Stimulated activated memory B cell treated with anti-CD40 and anti-IgM and Interleukin-4, amounts not matched to agents 10 μg/mL and 1 μg/mL and 100 μg/mL, for 72 hours (primary cell): ENCODE data around the gene NSMCE1.
"Not testable (repeated sequence)": the region's sequence is repeated elsewhere in the genome, so short reads cannot be mapped to it uniquely, and the experiment has no call there.

Experiments
- ATAC-seq: fragments of 150-1000 bp; cut with Tn5 transposase; 2 replicates; pipeline ENCODE4 v1.10.0; 2021
- H3K27ac Mint-ChIP-seq: one replicate; pipeline ENCODE4 v1.8.0; 2022; ENCODE audit warnings: mild to moderate bottlenecking, mixed read lengths
- H3K27me3 Mint-ChIP-seq: one replicate; pipeline ENCODE4 v1.8.0; 2022; ENCODE audit warnings: mixed read lengths
- H3K36me3 Mint-ChIP-seq: one replicate; pipeline ENCODE4 v1.8.0; 2022; ENCODE audit warnings: mixed read lengths
- H3K4me1 Mint-ChIP-seq: one replicate; pipeline ENCODE4 v1.8.0; 2022; ENCODE audit warnings: mixed read lengths
- H3K4me3 Mint-ChIP-seq: one replicate; pipeline ENCODE4 v1.8.0; 2022; ENCODE audit warnings: mild to moderate bottlenecking, moderate library complexity, mixed read lengths
- H3K9me3 Mint-ChIP-seq: one replicate; pipeline ENCODE4 v1.8.0; 2022; ENCODE audit warnings: mixed read lengths

NSMCE1 gene

DNA sequence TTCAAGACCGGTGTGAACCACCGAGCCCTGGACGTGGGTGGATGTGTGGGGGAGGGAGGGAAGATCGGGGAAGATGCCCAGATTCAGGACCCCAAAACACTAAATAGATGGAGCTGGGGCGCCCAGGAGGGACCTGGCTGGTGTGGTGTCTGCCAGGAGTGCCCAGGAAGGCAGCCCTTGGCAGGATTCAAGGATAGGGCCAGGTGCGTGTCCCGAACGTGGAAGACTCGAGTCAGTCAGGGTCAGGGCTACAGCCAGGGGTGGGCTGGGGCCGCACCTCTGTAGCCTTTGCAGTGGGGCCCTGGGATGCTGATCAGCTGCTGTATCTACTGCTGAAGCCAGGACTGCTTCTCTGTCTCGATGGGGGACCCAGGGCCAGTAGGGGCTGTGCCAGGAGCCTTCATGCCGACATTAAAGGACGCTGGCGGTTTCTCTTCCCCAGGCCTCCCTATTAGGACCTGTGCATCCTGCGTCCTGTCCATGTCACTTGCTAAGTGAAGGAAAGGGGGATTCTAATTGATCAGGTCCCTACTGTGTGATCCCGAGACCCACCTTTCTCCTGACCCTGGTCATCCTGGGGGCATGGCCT lies 52.2 kb downstream of the NSMCE1 start:
- Mint-ChIP-seq H3K36me3 (peaks cover 65% of the 10 kb centered on the region), H3K27ac (no peak overlapping the region)
- no peak for ATAC-seq

DNA sequence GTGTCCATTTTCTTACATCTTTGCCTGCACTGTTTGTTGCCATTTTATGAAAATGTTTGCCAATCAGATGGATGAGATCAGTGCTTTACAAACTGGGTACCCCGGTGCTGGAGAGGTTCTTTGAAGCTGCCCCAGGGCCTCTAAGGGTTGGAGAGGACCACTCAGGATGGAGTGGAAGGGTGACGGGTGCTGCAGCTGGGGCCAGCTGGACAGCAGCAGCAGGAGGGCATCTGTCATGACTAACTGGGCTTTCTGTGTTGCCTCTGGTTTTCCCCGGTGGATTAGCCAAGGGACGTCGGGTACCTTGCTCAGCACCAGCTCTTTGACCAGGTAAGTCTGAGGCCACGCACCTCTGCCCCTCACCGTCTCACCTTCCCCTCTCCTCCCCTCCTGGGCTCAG lies 52.9 kb downstream of the NSMCE1 start:
- Mint-ChIP-seq H3K36me3 (peaks cover 61% of the 10 kb centered on the region), H3K27ac (no peak overlapping the region), H3K9me3 (no peaks in the 10 kb centered on the region), H3K27me3 (no peaks in the 10 kb centered on the region), H3K4me3 (no peak overlapping the region), H3K4me1 (no peaks in the 10 kb centered on the region)
- no peak for ATAC-seq

More for the DNA sequence above, 52.2 kb downstream of the NSMCE1 start:
- Mint-ChIP-seq H3K27me3 (no peaks in the 10 kb centered on the region), H3K9me3 (no peaks in the 10 kb centered on the region), H3K4me3 (no peak overlapping the region), H3K4me1 (no peaks in the 10 kb centered on the region)

DNA sequence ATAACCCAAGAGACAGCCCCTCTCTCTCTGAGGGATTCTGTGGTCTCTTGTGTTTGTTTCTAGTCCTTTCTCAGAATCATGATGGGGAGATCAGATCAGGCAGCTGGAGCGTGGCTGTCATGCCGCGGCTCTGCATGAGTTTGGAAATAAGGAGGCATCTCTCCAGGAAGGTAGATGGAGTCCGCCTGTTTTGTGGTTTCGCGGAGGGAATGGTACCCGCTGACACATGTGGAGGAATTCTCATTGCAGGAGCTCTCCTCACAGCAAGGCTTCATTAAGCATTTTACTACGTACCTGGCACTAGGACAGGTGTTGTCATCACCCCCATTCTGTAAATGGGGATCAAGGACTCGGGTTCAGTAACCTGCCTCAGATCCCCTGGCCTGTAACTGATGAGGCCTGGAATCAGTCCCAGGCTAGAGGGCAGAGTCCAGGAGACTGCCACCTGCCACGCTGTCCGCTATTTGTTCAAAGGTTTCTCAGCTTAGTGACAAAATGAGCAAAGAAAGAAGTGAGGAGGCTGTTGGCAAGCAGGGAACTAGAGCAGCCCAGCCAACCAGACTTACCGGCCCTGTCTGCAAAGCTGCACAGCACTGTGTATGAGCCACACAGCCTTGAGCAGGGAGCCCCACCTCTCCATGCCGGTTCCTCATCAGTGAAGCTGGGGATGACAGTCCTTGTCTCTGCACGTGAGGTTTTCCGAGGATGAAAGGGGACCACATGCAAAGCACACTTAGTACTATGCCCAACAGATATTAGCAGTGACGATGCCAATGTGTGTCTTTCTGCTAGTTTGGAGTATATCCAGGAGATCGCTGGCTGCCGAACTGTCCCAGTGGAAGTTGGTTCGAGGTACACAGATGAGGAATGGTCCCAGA lies 54.2 kb downstream of the NSMCE1 start:
- peaks cover 61% of the 10 kb centered on the region for H3K36me3 Mint-ChIP-seq
- H3K4me3 Mint-ChIP-seq: no peak overlapping the region
- H3K27ac Mint-ChIP-seq: no peak overlapping the region
- no peak for ATAC-seq
- H3K4me1 Mint-ChIP-seq: no peaks in the 10 kb centered on the region
- no peaks in the 10 kb centered on the region for H3K27me3 Mint-ChIP-seq
- H3K9me3 Mint-ChIP-seq: no peaks in the 10 kb centered on the region

DNA sequence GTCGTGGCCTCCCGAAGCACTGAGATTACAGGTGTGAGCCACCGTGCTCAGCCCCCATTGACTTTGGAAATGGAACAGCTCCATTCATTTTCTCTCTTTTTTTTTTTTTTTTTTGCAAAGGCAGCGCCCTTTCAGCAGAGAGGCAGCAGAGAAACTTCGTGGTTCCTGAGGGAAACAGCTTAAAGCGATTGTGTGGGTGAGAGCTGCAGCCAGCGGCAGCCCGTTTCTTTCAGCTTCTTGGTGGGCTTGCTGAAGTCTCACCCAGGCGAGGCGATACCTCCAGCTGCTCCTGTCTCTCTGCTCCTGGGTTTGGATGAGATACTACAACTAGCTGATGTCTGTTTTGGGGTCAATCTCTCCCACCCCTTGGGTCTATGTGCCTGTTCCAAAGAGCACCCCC lies 57.5 kb downstream of the NSMCE1 start:
- H3K27ac Mint-ChIP-seq: no peak overlapping the region
- no peaks in the 10 kb centered on the region for H3K4me1 Mint-ChIP-seq

DNA sequence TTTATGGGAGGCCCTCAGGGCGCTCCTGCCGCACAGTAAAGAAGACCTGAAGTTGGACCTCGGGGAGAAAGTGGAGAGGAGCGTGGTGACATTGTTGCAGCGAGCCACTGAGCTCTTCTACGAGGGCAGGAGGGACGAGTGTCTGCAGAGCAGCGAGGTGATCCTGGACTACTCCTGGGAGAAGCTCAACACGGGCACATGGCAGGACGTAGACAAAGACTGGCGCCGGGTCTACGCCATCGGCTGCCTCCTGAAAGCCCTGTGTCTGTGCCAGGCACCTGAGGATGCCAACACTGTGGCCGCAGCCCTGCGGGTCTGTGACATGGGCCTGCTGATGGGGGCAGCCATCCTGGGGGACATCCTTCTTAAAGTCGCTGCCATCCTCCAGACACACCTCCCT lies 58.4 kb downstream of the NSMCE1 start:
- H3K27me3 Mint-ChIP-seq: no peaks in the 10 kb centered on the region
- H3K9me3 Mint-ChIP-seq: no peaks in the 10 kb centered on the region
- no peak overlapping the region for H3K4me3 Mint-ChIP-seq
- H3K27ac Mint-ChIP-seq: no peak overlapping the region
- ATAC-seq: no peak
- H3K36me3 Mint-ChIP-seq: peaks cover 29% of the 10 kb centered on the region
- peaks cover 4% of the 10 kb centered on the region for H3K4me1 Mint-ChIP-seq

More for the DNA sequence above, 57.5 kb downstream of the NSMCE1 start:
- H3K4me3 Mint-ChIP-seq: no peak overlapping the region
- H3K36me3 Mint-ChIP-seq: peaks cover 38% of the 10 kb centered on the region
- H3K9me3 Mint-ChIP-seq: no peaks in the 10 kb centered on the region
- no peaks in the 10 kb centered on the region for H3K27me3 Mint-ChIP-seq
- no peak for ATAC-seq

DNA sequence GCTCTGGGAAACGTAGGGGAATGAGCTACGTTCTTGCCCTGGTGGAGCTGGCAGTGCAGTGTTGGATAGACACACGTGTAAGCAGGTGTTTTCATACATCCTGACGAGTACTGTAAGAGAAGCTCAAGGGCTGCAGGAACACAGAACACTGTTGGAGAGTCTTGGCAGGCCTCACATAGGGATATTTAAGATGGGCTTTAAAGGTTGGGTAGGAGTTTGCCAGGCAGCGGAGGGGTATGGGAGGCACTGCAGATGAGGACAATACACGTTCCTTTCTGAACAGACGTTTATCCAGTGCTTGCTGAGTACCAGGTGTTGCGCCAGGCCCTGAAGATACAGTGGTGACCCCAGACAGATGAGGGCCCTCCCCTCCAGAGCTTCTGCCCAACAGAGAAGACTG lies 59.0 kb downstream of the NSMCE1 start:
- Mint-ChIP-seq H3K4me1 (peaks cover 7% of the 10 kb centered on the region), H3K27ac (no peak overlapping the region), H3K4me3 (no peak overlapping the region), H3K9me3 (no peaks in the 10 kb centered on the region), H3K36me3 (peaks cover 24% of the 10 kb centered on the region), H3K27me3 (no peaks in the 10 kb centered on the region)
- ATAC-seq: no peak

DNA sequence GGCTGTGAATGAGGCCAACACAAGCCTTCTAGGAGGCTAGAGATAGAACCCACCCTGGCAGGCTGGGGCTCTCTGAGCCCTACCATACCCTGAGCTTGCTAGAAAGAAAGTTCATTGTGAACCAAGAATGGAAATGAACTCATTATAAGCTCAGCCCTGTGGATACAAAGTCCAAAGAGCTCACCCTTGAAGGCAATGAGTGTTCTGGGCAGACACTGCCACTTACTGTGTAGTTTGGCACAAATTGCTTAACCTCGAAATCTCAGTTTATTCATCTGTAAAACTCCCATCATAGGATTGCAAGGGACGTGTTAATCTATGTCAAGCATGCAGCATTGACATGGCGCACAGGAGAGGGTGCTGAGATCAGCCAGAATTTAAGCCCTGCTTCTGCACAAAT lies 59.8 kb downstream of the NSMCE1 start:
- H3K4me3 Mint-ChIP-seq: no peak overlapping the region
- no peaks in the 10 kb centered on the region for H3K27me3 Mint-ChIP-seq
- H3K36me3 Mint-ChIP-seq: peaks cover 16% of the 10 kb centered on the region
- no peak overlapping the region for H3K27ac Mint-ChIP-seq
- H3K9me3 Mint-ChIP-seq: no peaks in the 10 kb centered on the region
- H3K4me1 Mint-ChIP-seq: peaks cover 15% of the 10 kb centered on the region
- ATAC-seq: no peak

DNA sequence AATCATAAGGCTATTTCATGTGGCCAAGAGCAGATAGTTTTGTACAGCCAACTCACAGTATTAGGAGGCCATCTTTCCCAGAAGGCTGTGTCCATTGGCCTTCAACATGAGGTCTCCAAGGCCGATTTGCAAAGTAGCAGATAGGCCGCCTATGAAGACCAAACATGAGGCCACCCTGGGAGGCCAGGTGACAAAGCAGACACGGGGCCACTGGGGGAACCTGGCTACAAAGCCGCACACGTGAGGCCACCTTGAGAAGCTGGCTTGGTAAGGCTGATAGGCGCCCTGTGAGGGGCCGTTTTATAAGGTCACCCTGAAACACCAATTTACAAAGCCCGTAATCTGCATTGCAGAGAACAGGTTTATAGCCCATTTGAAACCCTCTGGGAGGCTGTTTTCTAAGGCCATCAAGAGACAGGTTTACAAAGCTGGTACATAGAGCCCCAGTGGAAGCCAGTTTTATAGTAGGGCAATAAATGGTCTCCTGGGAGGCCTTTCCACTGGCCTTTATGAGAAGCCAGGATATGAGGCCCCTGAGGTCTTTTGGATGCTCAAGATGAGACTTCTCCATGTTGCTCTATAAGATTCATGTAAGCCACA lies 60.4 kb downstream of the NSMCE1 start:
- Mint-ChIP-seq H3K4me3 (no peak overlapping the region), H3K4me1 (peaks cover 18% of the 10 kb centered on the region), H3K9me3 (no peaks in the 10 kb centered on the region), H3K27me3 (no peaks in the 10 kb centered on the region), H3K36me3 (peaks cover 15% of the 10 kb centered on the region), H3K27ac (no peak overlapping the region)
- ATAC-seq: no peak

DNA sequence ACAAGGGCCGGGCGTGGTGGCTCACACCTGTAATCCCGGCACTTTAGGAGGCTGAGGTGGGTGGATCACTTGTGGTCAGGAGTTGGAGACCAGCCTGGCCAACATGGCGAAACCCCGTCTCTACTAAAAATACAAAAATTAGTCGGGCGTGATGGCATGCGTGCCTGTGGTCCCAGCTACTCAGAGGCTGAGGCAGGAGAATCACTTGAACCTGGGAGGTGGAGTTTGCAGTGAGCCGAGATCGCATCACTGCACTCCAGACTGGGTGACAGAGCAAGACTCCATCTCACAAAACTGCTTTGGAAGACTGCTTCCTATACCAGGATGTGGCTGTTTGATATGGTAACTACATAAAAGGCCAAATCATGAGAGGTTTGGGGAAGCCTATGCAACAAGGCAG lies 61.5 kb downstream of the NSMCE1 start:
- not testable (repeated sequence) for H3K9me3 Mint-ChIP-seq, H3K27ac Mint-ChIP-seq, H3K4me3 Mint-ChIP-seq, ATAC-seq, H3K27me3 Mint-ChIP-seq
- Mint-ChIP-seq H3K4me1 (peaks cover 23% of the 10 kb centered on the region), H3K36me3 (peaks cover 15% of the 10 kb centered on the region)

DNA sequence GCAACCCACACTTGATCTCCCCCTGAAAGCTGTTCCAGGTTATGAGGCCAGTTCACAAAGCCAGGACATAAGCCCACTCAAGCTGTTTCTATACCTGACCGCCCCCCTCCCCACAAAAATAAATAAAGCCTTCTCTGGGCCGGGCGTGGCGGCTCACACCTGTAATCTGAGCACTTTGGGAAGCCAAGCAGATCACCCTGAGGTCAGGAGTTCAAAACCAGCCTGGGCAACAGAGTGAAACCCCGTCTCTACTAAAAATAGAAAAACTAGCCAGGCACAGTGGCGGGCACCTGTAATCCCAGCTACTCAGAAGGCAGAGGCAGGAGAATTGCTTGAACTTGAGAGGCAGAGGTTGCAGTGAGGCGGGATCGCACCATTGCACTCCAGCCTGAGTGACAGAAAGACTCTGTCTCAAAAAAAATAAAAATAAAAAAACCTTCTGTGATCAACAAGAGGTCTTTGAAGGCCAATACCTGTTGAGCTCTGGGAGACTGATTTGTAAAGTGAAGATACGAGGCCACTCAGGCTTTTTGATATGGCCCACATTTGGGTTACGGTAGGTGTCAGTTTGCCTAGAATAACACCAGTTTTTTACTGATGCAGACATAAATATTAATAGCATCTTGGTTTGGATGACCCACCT lies 63.0 kb downstream of the NSMCE1 start:
- Mint-ChIP-seq H3K4me1 (peaks cover 28% of the 10 kb centered on the region), H3K36me3 (peaks cover 13% of the 10 kb centered on the region), H3K9me3 (no peaks in the 10 kb centered on the region), H3K27ac (no peak overlapping the region), H3K4me3 (no peak overlapping the region), H3K27me3 (no peaks in the 10 kb centered on the region)
- ATAC-seq: no peak

DNA sequence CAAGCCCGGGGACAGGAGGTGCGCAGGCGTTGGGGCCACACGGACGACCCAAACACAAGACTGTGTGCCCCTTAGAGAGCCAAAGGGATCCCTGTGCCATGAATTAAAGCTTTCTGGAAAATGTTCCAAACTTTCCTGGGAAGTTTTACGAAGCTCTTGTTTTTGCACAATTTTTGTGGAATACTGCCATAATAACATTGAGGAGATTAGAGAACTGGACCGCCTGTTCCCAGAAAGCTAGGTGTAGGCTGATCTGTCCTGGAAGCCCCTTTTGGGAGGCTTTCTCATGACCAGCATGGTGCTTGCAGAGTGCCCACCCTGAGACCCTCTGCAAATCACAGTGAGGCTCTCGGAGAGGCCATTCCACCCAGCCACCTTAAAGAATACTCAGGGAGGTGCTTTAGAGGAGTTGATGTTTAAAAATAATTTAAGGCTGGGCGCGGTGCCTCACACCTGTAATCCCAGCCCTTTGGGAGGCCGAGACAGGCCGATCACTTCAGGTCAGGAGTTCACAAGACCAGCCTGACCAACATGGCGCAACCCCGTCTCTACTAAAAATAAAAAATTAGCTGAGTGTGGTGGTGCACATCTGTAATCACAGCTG lies 64.2 kb downstream of the NSMCE1 start:
- no peaks in the 10 kb centered on the region for H3K27me3 Mint-ChIP-seq
- peaks cover 39% of the 10 kb centered on the region for H3K4me1 Mint-ChIP-seq
- peak overlapping the region; percentile 95 for H3K27ac Mint-ChIP-seq
- peak overlapping the region; percentile 92 for H3K4me3 Mint-ChIP-seq
- ATAC-seq: no peak
- H3K9me3 Mint-ChIP-seq: no peaks in the 10 kb centered on the region
- H3K36me3 Mint-ChIP-seq: peaks cover 2% of the 10 kb centered on the region

DNA sequence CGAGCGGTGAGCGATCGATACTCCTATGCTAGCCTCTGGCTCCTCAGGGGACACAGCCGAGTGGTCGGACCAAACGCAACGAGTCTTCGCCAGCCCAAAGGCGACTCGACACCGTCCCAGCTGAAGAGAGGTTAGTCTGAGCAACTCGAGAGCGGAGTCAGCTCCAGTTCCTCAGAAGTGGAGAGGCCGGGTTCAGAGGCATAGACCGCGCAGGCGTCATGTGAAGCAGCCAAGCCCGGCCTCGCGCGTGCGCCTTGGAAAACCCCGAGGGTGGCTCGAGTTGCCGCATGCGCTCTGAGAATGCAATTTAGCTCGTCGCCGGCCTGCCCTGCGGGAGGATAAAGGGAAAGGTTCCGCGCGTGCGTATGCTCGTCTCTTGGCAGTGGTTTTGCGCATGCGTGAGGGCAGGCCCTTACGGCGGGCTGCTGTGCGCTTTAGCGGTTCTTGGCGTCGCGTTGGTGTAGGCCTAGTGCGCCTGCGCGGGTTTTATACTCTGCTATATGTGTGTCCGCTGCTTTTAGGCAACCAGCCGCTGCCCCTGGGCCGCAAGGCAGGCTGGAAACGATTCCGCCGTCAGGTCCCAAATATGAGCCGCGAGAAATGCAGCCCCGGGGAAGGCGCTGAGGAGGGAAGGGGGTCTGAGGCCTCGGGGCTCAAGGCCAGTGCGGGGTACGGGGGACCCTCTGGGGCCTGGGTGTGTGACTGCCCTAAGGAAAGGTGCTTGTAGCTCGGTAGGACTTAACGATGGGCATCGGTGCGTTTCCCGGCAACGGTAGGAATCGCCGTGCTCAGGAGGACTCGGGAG lies 64.9 kb downstream of the NSMCE1 start, which contains the start of gene KDM8:
KDM8 (plus strand) TSS at position 20 of the 805 bp plus-strand sequence. CDS start 6,598 bp downstream, outside the sequence.
- peak; percentile 92 for ATAC-seq
- H3K4me3 Mint-ChIP-seq: peak within 1 kb of the TSS; percentile 92
- peaks cover 3% of the 10 kb centered on the region for H3K9me3 Mint-ChIP-seq
- peaks cover 46% of the 10 kb centered on the region for H3K4me1 Mint-ChIP-seq
- H3K27me3 Mint-ChIP-seq: no peaks in the 10 kb centered on the region
- H3K36me3 Mint-ChIP-seq: no peaks in the 10 kb centered on the region
- H3K27ac Mint-ChIP-seq: peak within 1 kb of the TSS; percentile 95

DNA sequence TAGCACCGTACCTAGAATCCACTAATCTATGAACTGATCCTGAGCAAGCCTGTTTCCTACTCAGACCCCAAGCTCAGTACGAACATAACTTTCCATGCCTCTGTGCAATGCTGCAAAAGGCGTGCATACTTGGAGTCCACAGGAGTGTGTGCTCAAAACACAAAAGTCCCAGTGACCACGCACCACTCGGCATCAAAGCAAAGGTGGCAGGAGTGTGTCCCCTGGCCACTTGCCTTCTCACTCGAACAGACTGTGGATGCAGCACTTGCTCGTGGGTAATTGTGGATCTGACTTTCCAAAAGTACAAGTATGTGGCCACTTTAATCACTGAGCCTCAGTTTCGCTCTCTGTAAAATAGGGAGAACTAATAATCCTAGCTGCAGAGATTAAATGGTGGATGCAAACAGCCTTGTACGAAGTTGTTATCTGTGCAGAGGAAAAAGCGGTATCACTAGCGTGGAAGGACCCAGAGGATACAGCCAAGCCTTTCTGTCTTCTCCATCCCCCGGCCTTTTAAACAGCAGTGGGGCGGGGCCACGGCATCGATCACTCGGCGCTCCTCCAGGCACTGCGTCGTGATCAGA lies 65.6 kb downstream of the NSMCE1 start:
- H3K9me3 Mint-ChIP-seq: peaks cover 3% of the 10 kb centered on the region
- peak overlapping the region; percentile 95 for H3K27ac Mint-ChIP-seq
- peak; percentile 85 for ATAC-seq
- H3K4me3 Mint-ChIP-seq: peak overlapping the region; percentile 92
- H3K4me1 Mint-ChIP-seq: peaks cover 53% of the 10 kb centered on the region
- no peaks in the 10 kb centered on the region for H3K27me3 Mint-ChIP-seq
- no peaks in the 10 kb centered on the region for H3K36me3 Mint-ChIP-seq

DNA sequence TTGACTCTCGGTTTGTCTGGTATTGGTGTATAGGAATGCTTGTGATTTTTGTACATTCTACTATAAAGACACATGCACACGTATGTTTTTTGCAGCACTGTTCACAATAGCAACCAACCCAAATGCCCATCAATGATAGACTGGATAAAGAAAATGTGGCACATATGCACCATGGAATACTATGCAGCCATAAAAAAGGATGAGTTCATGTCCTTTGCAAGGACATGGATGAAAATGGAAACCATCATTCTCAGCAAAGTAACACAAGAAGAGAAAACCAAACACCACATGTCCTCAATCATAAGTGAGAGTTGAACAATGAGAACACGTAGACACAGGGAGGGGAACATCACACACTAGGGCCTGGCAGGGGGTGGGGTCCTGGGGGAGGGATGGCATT lies 67.7 kb downstream of the NSMCE1 start:
- Mint-ChIP-seq H3K4me1 (peaks cover 53% of the 10 kb centered on the region), H3K27ac (peak overlapping the region; percentile 85)
- not testable (repeated sequence) for H3K4me3 Mint-ChIP-seq, ATAC-seq, H3K27me3 Mint-ChIP-seq, H3K36me3 Mint-ChIP-seq, H3K9me3 Mint-ChIP-seq
